Astrocyte of the cerebellum (primary cell): ENCODE measurements around the gene SPATA31C1.
"Not testable (repeated sequence)": the region's sequence is repeated elsewhere in the genome, so short reads cannot be mapped to it uniquely, and the experiment has no call there.

Source experiments
- DNase-seq: peaks from one replicate; pipeline ENCODE4 v3.0.0-alpha.2; 2011; ENCODE audit warnings: low read depth
- H3K4me3 ChIP-seq: 2 replicates; pipeline ENCODE4 v1.5.1; 2011; ENCODE audit warnings: mild to moderate bottlenecking, low read depth, low read length, moderate library complexity
- CTCF ChIP-seq: IDR thresholded peaks from 2 replicates; pipeline ENCODE4 v1.5.1; 2012; ENCODE audit warnings: low read length, low read depth, moderate library complexity, mild to moderate bottlenecking; ENCODE audit errors: missing control alignments
- in situ Hi-C: cut with HindIII; loops from 2 replicates; pipeline ENCODE4 v1.10.0; 2017; ENCODE audit warnings: low sequenced_read_pairs

SPATA31C1 gene

DNA sequence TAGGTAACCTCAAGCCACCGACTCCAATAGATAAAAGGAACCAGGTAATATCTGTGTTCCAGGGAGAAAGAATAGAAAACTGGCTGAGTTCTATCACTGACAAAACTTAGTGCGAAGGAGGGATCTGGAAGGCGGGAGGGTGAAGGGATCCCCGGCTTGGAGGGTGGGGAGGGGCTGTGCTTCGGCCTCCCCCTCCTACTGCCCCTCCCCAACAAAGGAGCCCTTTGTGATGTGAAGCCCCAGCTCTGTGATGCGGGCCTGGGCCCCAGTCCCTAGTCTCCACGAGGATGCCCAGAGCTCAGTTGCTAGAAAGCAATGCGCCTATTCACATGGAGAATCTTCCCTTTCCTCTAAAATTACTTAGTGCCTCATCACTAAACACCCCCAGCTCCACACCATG, at the start of gene SPATA31C1:
Gene SPATA31C1 (plus strand): TSS at position 301 of the 400 bp plus-strand sequence.
- H3K4me3 ChIP-seq, in situ Hi-C loops, DNase-seq: not testable (repeated sequence)

DNA sequence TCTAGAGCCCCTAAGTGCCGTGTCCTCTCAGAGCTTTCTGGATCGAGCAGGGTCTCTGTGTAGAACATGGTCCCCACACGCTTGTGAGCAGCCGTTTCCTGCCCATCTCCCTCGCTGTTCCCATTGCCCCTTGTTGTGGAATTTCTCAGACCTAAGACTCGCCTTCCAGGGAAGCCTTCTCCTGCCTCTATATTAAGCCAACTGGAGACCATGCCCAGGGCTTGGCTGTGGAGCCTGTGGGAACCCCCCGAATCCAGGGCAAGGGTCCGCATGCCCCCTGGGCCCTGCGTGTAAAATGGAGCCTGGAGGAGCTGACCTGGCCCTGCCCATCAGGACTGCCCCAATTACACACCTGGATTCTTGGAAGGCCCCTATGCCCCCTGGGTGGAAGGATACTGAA, 49.6 kb upstream of the SPATA31C1 start:
- in situ Hi-C loops: no loop called here
- no peak for TF ChIP-seq CTCF
- DNase-seq: no peak
- no peak overlapping the region for H3K4me3 ChIP-seq

DNA sequence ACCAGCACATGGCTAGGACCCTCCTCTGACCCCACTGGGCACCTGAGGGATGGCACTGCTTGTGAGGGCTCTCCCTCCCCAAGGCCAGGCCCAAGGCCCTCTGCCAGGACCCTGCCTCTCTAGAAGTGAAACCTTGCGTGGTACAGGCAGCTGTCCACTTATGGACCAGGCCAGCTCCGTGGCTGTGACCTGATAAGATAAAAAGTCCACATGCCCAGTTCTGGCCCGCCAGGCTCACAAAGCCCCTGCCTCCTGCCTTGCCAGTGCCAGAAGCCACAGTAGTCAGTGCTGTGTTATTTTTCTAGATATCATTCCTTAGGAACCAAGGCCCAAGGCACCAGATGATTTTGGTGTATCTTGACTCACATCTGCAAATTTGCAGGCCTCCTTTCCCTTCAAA, 49.1 kb upstream of the SPATA31C1 start:
- no peak for DNase-seq
- no peak for TF ChIP-seq CTCF
- H3K4me3 ChIP-seq: no peak overlapping the region
- in situ Hi-C loops: no loop called here

DNA sequence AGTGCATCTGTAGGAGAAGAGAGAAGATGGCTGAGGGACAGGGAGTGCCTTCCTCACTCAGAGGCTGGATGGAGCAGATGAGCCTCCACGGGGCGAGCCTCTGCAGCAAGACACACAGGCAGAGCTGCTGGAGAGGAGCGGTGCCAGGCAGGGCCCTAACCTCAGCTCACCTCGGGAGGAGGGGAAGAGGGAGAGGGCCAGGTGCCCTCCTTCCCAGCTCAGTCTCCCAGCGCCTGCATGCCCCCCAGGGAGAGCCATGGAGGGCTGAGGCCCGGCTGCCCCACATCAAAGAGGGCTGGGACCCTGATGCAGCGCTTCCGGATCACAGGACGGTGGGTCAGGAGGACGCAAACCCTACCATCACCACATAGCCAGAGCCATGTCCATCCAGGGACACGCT, 48.7 kb upstream of the SPATA31C1 start:
- no peak overlapping the region for H3K4me3 ChIP-seq
- in situ Hi-C loops: no loop called here
- no peak for DNase-seq
- no peak for TF ChIP-seq CTCF

DNA sequence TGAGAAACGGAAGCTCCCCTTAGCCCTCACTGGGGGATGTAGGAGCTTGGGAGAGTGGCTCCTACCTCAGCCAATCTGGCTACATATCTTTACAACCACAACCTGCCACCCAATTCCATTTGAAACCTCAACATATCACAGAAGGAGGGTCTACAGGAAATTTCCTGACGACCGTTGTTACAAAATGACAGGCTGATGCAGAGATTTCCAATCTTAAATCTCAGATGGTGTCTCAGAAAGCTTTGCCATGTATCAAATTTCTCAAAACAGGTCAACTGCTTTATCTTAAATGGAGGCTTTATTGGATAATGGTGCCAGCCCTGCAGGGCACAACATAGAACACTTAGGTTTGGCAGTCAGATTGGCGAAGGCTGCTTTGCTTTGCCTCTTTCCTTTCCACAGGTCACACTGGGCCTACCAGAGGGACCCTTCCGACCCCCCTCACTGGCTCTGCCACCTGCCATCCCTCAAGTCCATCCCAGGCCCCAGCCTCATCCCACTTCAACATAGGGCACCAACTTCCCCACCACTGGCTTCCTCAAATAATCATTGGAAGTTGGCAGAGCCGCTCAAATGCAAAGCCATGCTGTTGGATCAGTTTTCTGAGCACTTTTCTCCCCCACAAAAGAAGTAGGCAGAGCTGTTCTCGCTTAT, 46.2 kb upstream of the SPATA31C1 start:
- H3K4me3 ChIP-seq: no peak overlapping the region
- no peak for TF ChIP-seq CTCF
- in situ Hi-C loops: no loop called here
- DNase-seq: no peak

DNA sequence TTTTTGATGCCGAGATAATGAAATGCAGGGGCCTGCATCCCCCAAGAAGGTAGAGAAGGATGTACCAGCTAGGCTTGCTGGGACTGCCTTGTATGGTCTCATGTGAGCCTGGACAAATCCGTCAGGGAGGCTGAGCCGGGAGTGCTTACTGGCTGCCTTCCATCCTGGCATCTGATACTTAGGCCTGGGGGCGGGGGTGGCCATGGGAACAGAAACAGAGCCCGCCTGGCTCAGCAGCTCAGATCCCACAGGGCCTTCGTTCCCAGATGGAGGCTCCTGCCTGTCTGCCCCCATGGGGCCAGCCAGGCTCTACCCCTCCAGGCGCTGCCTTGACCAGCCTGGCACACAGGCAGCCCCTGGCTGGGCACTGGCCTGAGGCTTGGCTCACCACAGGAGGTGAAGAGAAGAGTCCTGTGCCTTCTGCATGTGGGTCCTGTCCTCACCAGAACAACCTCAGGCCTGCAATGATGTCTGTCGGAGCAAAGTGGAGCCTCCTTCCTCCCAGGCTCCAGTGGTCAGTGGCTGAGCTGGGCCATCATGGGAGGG, 45.6 kb upstream of the SPATA31C1 start:
- in situ Hi-C loops: no loop called here

More for the DNA sequence above, 45.6 kb upstream of the SPATA31C1 start:
- no peak overlapping the region for H3K4me3 ChIP-seq
- no peak for DNase-seq
- TF ChIP-seq CTCF: no peak
